Measurements from ENCODE around the gene SLC25A45. TPM values are rescaled to one million over a fixed set of nuclear protein-coding genes. Genes with fewer than 3 reads are reported as not detected.

SLC25A45 gene
- polyA plus RNA-seq, 10 donors: 5.1 to 9.4 (median 6.2) TPM

Other genes with a start within 250 kb of the SLC25A45 start
- gene SYVN1, start 248.1 kb downstream of the SLC25A45 start, polyA plus RNA-seq (ENCODE audit: insufficient read length in 10 of 10): 10 to 100 TPM; 37.4 to 45.1 (median 38.9) TPM
- gene SPDYC, start 212.4 kb downstream of the SLC25A45 start, polyA plus RNA-seq (ENCODE audit: insufficient read length in 10 of 10): under 1 TPM in 2 of 10 donors, not detected in 8; 0.17 to 0.20 TPM
- 10 to 100 TPM; 65.5 to 83.6 (median 74.5) TPM for gene CAPN1, start 200.7 kb downstream of the SLC25A45 start, polyA plus RNA-seq (ENCODE audit: insufficient read length in 10 of 10)
- gene POLA2, start 120.7 kb downstream of the SLC25A45 start, polyA plus RNA-seq (ENCODE audit: insufficient read length in 10 of 10): 10 to 100 TPM; 28.6 to 45.5 (median 34.7) TPM
- gene CDC42EP2, start 67.8 kb downstream of the SLC25A45 start, polyA plus RNA-seq (ENCODE audit: insufficient read length in 10 of 10): 10 to 100 TPM; 19.7 to 32.2 (median 27.1) TPM
- gene DPF2, start 48.8 kb downstream of the SLC25A45 start, polyA plus RNA-seq (ENCODE audit: insufficient read length in 10 of 10): 10 to 100 TPM; 44.0 to 59.0 (median 48.1) TPM
- under 1 TPM in 8 of 10 donors, not detected in 2; 0.10 to 0.22 (median 0.19) TPM for gene TIGD3, start 27.9 kb downstream of the SLC25A45 start, polyA plus RNA-seq (ENCODE audit: insufficient read length in 10 of 10)
- 10 to 100 TPM in 3 of 10 donors, 1 to 10 TPM in 7; 7.4 to 12.7 (median 9.2) TPM for gene FRMD8, start 4.0 kb upstream of the SLC25A45 start, polyA plus RNA-seq (ENCODE audit: insufficient read length in 10 of 10)
- gene NEAT1, start 40.2 kb upstream of the SLC25A45 start, polyA plus RNA-seq (ENCODE audit: insufficient read length in 10 of 10): 100 to 1,000 TPM in 3 of 10 donors, 10 to 100 TPM in 7; 39.4 to 242 (median 61.8) TPM
- 100 to 1,000 TPM in 9 of 10 donors, 10 to 100 TPM in 1; 85.1 to 316 (median 172) TPM for gene MALAT1, start 116.4 kb upstream of the SLC25A45 start, polyA plus RNA-seq (ENCODE audit: insufficient read length in 10 of 10)
- gene SCYL1, start 142.4 kb upstream of the SLC25A45 start, polyA plus RNA-seq (ENCODE audit: insufficient read length in 10 of 10): 10 to 100 TPM; 37.5 to 56.9 (median 41.6) TPM
- gene LTBP3, start 175.7 kb upstream of the SLC25A45 start, polyA plus RNA-seq (ENCODE audit: insufficient read length in 10 of 10): 100 to 1,000 TPM; 104 to 189 (median 128) TPM
- gene ZNRD2, start 187.8 kb upstream of the SLC25A45 start, polyA plus RNA-seq (ENCODE audit: insufficient read length in 10 of 10): 10 to 100 TPM; 51.9 to 71.8 (median 54.4) TPM
- gene FAM89B, start 189.9 kb upstream of the SLC25A45 start, polyA plus RNA-seq (ENCODE audit: insufficient read length in 10 of 10): 10 to 100 TPM; 29.3 to 39.1 (median 34.5) TPM
- 100 to 1,000 TPM; 140 to 326 (median 260) TPM for gene EHBP1L1, start 193.4 kb upstream of the SLC25A45 start, polyA plus RNA-seq (ENCODE audit: insufficient read length in 10 of 10)
- gene KCNK7, start 213.2 kb upstream of the SLC25A45 start, polyA plus RNA-seq (ENCODE audit: insufficient read length in 10 of 10): 1 to 10 TPM in 6 of 10 donors, under 1 TPM in 4; 0.33 to 2.7 (median 1.1) TPM
- 10 to 100 TPM; 21.8 to 34.2 (median 26.6) TPM for gene MAP3K11, start 231.6 kb upstream of the SLC25A45 start, polyA plus RNA-seq (ENCODE audit: insufficient read length in 10 of 10)
- gene PCNX3, start 233.1 kb upstream of the SLC25A45 start, polyA plus RNA-seq (ENCODE audit: insufficient read length in 10 of 10): 10 to 100 TPM; 12.6 to 23.6 (median 17.5) TPM